HG02943 (cell line): Measurements from ENCODE around the gene PTPRN2.
"Not testable (repeated sequence)": the region's sequence is repeated elsewhere in the genome, so short reads cannot be mapped to it uniquely, and the experiment has no call there.

Experiments
- ATAC-seq: cut with Tn5 transposase; IDR thresholded peaks from one replicate; pipeline ENCODE4 v1.9.1; 2021; ENCODE audit warnings: mild to moderate bottlenecking, low read depth, moderate library complexity; ENCODE audit not compliant: unreplicated experiment

PTPRN2 gene

GRCh38 chr7:158176561-158177173 is 411.0 kb downstream of the PTPRN2 start:
- ATAC-seq, result no peak

- ATAC-seq, result no peak
These were observed 411.8 kb downstream of the PTPRN2 start for GRCh38 chr7:158175779-158176178.

GRCh38 chr7:158174947-158175346 is 412.7 kb downstream of the PTPRN2 start:
- no peak for ATAC-seq

GRCh38 chr7:158167373-158167772 is 420.2 kb downstream of the PTPRN2 start:
- ATAC-seq, result no peak

- no peak for ATAC-seq
These were observed 421.0 kb downstream of the PTPRN2 start for GRCh38 chr7:158166386-158167340.

GRCh38 chr7:158165711-158166110 is 421.9 kb downstream of the PTPRN2 start:
- no peak for ATAC-seq

- no peak for ATAC-seq
These were observed 423.2 kb downstream of the PTPRN2 start for GRCh38 chr7:158164101-158165095.

- no peak for ATAC-seq
These were observed 426.4 kb downstream of the PTPRN2 start for GRCh38 chr7:158161194-158161593.

- no peak for ATAC-seq
These were observed 427.4 kb downstream of the PTPRN2 start for GRCh38 chr7:158160199-158160598.

- ATAC-seq, result no peak
These were observed 430.2 kb downstream of the PTPRN2 start for GRCh38 chr7:158157460-158157859.

- ATAC-seq, result not testable (repeated sequence)
These were observed 436.4 kb downstream of the PTPRN2 start for GRCh38 chr7:158151273-158151672.

GRCh38 chr7:158150234-158150633 is 437.4 kb downstream of the PTPRN2 start:
- ATAC-seq, result no peak

- not testable (repeated sequence) for ATAC-seq
These were observed 440.2 kb downstream of the PTPRN2 start for GRCh38 chr7:158147431-158147830.

- no peak for ATAC-seq
These were observed 442.3 kb downstream of the PTPRN2 start for GRCh38 chr7:158145370-158145769.

GRCh38 chr7:158143196-158144120 is 444.2 kb downstream of the PTPRN2 start:
- no peak for ATAC-seq

- no peak for ATAC-seq
These were observed 445.0 kb downstream of the PTPRN2 start for GRCh38 chr7:158142657-158143056.

- ATAC-seq, result no peak
These were observed 445.7 kb downstream of the PTPRN2 start for GRCh38 chr7:158141806-158142518.

GRCh38 chr7:158141221-158141582 is 446.4 kb downstream of the PTPRN2 start:
- ATAC-seq, result no peak
